Measurements from ENCODE around the gene LACTB. TPM values are rescaled to one million over a fixed set of nuclear protein-coding genes. Genes with fewer than 3 reads are reported as not detected.
A peak's percentile ranks its signal among the peaks of the same experiment; 100 is the strongest.

Gene LACTB
- total and polyA plus RNA-seq, 2 of the 4 experiments (the other 2 are of a cell fraction) = 12.9 to 32.7 TPM

- H3K14ac ChIP-seq (replicated peaks; ENCODE audit: low read depth, low read length) = peak overlapping the region; percentile 77
- peak overlapping the region; percentile 67 for H3K56ac ChIP-seq (ENCODE audit: extremely low read depth, insufficient read depth, low read length)
- intact Hi-C loops (cut with micrococcal nuclease) (loop anchor here (2.0 kb wide), 1 partner anchor 88 kb away; the partner anchor contains the start of gene APH1B), in situ Hi-C loops (cut with MboI; ENCODE audit: low sequenced_read_pairs) (no loop called here), dilution Hi-C loops (cut with HindIII; ENCODE audit: low sequenced_read_pairs, unreplicated experiment) (no loop called here)
- H3K18ac ChIP-seq (ENCODE audit: low read depth, low read length) = peak overlapping the region; percentile 4
- H4K5ac ChIP-seq (ENCODE audit: low read depth, low read length) = peak overlapping the region; percentile 80
- TF ChIP-seq FOS (IDR thresholded peaks at IDR 0.05; ENCODE audit: low read depth, low read length) (no peak), NFE2L2 (IDR thresholded peaks at IDR 0.05; ENCODE audit: low read depth, low read length) (no peak), RCOR1 (IDR thresholded peaks at IDR 0.05; ENCODE audit: insufficient replicate concordance, low read length) (no peak), BHLHE40 (IDR thresholded peaks at IDR 0.05; ENCODE audit: low read depth, low read length) (no peak), MAFK (IDR thresholded peaks at IDR 0.05; ENCODE audit: low read depth, low read length) (no peak), CHD1 (IDR thresholded peaks at IDR 0.05; ENCODE audit: low read depth, low read length) (no peak)
- no TSS peak for BruUV-seq (replicated peaks)
- peak overlapping the region; percentile 31 for H3K27ac ChIP-seq (ENCODE audit: insufficient read depth, low read length)
- CTCF ChIA-PET = no interaction called here
- peak overlapping the region; percentile 88 for H2AFZ ChIP-seq (replicated peaks; ENCODE audit: low read length, poor library complexity)
- ATAC-seq (ENCODE audit: low read depth) (no peak; the same call in 1 of the 2 replicates), DNase-seq (no peak)
- peak overlapping the region; percentile 75 for H2BK120ac ChIP-seq (ENCODE audit: low read depth, low read length)
- H3K4me3 ChIP-seq (ENCODE audit: insufficient read depth, low read depth, low read length) = peak overlapping the region; percentile 54
- H3K79me1 ChIP-seq (ENCODE audit: low read depth in 1 of 2, low read length in 2 of 2) = peaks cover 17 to 36% of the 10 kb centered on the region in 2 experiments
- H3K9me1 ChIP-seq (ENCODE audit: insufficient read depth, low read length) = peaks cover 14% of the 10 kb centered on the region
- H3K4me1 ChIP-seq (ENCODE audit: control insufficient read depth, insufficient read depth, low read length) = peaks cover 10% of the 10 kb centered on the region
- peak overlapping the region; percentile 76 for H4K91ac ChIP-seq (ENCODE audit: insufficient read depth, low read depth, low read length)
- H4K8ac ChIP-seq (ENCODE audit: low read depth in 2 of 2, low read length in 2 of 2) = peak overlapping the region; percentile 72 to 85
- H2BK20ac ChIP-seq (ENCODE audit: low read depth, low read length) = peak overlapping the region; percentile 25
- H2BK5ac ChIP-seq (ENCODE audit: low read depth, low read length, poor library complexity, severe bottlenecking) = peak overlapping the region; percentile 44
- peak overlapping the region; percentile 77 for H3K23ac ChIP-seq (ENCODE audit: low read depth, low read length)
- H3K4me2 ChIP-seq (ENCODE audit: low read depth, low read length) = peak overlapping the region; percentile 96
- no CpG with 5 or more reads among the region's 10 CpGs for WGBS, 2 experiments (ENCODE audit: extremely low coverage in 2 of 2, insufficient read length in 1 of 2)
- H3K4ac ChIP-seq (ENCODE audit: low read depth, low read length) = peak overlapping the region; percentile 77
- no peaks in the 10 kb centered on the region for H3K27me3 ChIP-seq (ENCODE audit: control insufficient read depth, insufficient read depth, low read length)
- POLR2A ChIA-PET (ENCODE audit: unreplicated experiment) = no interaction called here
- no peak overlapping the region for H2AK9ac ChIP-seq (replicated peaks; ENCODE audit: low read depth, low read length, poor library complexity)
- no peaks in the 10 kb centered on the region for H3K9me3 ChIP-seq (ENCODE audit: control insufficient read depth, insufficient read depth, low read length)
- H3K36me3 ChIP-seq (ENCODE audit: control insufficient read depth, insufficient read depth, low read length) = no peaks in the 10 kb centered on the region
- peak overlapping the region; percentile 49 for H2AK5ac ChIP-seq (ENCODE audit: low read depth, low read length)
- H2BK15ac ChIP-seq (ENCODE audit: low read depth, low read length) = peak overlapping the region; percentile 53; the same call in 1 of the 3 replicates
- H3K9ac ChIP-seq (ENCODE audit: low read depth, low read length) = peak overlapping the region; percentile 44
- H4K20me1 ChIP-seq (ENCODE audit: insufficient read depth, low read length) = peaks cover 12% of the 10 kb centered on the region; the same call in 1 of the 2 replicates
These were observed 66.7 kb downstream of the LACTB start for GRCh38 chr15:63188247-63188925.

All from IMR-90 (cell line).